22Rv1 (cell line): Measurements from ENCODE around the gene RING1.

Source experiments
- ZFX ChIP-seq: fragments of 450-650 bp; IDR thresholded peaks from 2 replicates; pipeline ENCODE4 v1.6.1; 2017; ENCODE audit warnings: antibody characterized with exemption, borderline replicate concordance
- TF ChIP-seq, protein P1 (sequence below): fragments of 450-650 bp; IDR thresholded peaks from 2 replicates; pipeline ENCODE4 v1.5.1; 2017; ENCODE audit warnings: mild to moderate bottlenecking

DNA sequence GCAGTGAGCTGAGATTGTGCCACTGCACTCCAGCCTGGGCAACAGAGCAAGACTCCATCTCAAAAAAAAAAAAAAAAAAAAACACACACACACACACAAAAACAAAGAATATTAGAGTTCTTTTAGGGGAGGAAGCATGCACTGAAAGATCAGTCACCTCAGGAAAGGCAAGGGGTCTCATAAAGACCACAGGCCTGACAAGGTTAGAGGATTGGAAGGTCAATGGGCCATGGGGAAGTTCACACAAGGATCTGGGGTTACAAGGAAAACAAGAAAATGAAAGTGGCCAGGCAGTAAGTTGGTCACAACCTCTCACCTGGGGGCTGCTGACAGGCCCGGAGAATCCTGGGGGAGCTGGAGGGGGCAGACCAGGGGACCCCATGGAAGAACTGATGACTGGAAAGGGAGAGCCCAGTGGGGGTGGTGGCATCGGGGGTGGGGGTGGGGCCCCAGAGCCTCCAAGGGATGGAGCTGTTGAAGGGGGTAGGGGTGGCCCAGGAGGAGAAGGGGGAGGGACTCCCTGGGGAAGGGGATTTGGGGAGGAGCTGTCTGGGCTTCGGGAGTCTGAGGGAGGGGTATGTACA is 9.4 kb upstream of the RING1 start:
- TF ChIP-seq, protein P1, sequence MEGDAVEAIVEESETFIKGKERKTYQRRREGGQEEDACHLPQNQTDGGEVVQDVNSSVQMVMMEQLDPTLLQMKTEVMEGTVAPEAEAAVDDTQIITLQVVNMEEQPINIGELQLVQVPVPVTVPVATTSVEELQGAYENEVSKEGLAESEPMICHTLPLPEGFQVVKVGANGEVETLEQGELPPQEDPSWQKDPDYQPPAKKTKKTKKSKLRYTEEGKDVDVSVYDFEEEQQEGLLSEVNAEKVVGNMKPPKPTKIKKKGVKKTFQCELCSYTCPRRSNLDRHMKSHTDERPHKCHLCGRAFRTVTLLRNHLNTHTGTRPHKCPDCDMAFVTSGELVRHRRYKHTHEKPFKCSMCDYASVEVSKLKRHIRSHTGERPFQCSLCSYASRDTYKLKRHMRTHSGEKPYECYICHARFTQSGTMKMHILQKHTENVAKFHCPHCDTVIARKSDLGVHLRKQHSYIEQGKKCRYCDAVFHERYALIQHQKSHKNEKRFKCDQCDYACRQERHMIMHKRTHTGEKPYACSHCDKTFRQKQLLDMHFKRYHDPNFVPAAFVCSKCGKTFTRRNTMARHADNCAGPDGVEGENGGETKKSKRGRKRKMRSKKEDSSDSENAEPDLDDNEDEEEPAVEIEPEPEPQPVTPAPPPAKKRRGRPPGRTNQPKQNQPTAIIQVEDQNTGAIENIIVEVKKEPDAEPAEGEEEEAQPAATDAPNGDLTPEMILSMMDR = no peak
- TF ChIP-seq ZFX = no peak
